AML-193 (cell line): ENCODE measurements around the gene RHEX.

Experiments
- DNase-seq, 2 experiments: peaks; one replicate each; lab custom pipeline; 2025; lab: John Stamatoyannopoulos, UW

The RHEX gene

DNA sequence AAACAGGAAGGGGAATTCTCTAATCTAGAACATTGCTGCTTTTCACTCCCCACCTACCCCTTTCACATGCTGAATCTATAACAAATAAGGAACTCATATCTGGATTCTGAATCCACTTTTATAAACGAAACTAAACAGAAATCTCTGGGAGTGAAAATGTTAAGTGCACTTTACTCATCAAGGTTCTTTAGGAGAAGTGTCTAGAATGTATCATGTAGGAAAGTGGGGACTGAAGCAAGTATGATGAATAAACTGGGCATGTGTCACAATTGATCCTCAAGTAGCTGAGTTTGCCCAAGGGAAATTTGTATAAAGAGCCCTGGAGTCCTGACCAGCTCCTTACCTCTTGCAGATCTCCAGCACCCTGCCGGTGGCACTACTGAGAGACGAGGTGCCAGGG is 44.4 kb downstream of the RHEX start:
- no peak for DNase-seq

DNA sequence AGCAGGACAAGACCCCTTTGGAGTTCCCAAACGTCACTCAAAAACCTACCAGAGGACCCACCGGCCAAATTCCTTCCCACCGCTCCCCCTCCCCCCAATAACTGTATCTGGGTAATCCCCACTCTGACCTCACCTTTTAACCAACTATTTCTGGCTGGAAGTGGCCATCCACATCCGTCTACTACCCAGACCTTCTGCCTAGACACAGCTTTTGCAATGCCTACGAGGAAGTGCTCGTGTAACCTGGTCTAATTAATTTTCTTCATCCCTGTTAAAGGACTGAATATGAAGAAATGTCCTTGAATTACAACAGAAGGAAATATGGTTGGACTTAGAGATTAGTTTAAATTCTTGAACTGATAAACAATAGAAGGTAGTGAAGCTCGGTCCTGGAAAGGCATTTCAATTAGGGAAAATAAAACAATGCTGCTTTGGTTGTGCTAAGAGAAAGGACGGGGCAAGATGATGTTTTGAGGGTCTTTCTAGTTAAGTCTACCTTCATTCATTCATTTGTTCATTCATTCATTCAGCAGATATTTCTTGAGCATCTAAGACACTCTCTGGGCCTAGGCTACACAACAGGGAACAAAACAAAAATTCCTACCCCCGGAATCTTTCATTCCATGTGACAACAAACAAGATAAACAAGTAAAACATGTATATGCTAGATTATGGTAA is 45.4 kb downstream of the RHEX start:
- DNase-seq = peak; percentile 46 to 61

DNA sequence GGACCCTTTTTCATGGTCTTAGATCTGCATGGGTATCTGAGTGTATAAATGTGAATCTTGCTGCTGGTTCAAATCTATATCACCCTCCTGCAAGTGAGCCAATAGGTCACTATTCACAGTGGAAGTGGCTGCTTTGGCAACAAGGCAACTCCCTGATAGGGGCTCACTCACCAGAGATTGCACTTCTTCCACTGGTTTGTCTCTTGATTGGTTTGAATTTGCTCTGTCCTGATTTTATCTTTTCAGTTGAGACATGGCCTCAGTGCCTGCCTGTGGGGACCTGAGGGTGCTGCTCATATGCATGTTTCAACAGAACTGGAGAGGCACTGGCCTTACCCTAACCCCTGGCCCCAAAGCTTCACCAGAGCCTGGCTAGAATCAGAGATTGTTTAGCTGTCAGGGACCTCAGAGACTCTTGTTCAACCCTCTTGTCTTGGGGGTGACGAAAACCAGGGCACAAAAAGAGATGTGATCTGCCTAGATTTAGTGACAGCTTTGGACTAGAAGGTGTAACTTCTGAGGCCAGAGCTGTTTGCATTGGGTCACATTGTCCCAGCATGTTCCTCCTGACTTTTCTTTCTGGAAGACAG is 47.3 kb downstream of the RHEX start:
- DNase-seq = no peak

DNA sequence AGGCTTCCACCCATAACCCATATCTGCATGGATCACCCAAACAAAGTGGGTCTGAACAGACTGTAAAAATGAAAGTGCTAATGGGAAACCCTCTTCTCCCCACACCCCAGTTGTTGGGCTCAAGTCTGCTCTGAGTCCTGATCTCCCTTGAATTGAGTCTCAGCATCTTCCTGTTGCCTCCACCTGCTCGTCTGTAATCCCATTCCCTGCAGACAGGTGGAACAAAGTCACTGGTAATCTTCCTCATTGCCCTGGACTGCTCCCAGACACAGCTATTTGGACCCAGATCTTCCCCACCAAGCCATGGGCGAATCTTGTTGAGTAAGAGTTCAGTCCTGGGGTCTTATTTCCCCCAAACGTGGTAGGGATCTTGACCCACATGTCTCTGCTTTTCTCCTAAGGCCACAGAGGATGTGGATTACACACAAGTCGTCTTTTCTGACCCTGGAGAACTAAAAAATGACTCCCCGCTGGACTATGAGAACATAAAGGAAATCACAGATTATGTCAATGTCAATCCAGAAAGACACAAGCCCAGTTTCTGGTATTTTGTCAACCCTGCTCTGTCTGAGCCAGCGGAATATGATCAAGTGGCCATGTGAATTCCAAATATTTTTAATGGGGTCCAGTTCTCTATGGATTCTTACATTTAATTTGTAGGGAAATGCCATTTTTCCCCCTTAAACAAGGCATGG is 48.5 kb downstream of the RHEX start:
- no peak for DNase-seq

DNA sequence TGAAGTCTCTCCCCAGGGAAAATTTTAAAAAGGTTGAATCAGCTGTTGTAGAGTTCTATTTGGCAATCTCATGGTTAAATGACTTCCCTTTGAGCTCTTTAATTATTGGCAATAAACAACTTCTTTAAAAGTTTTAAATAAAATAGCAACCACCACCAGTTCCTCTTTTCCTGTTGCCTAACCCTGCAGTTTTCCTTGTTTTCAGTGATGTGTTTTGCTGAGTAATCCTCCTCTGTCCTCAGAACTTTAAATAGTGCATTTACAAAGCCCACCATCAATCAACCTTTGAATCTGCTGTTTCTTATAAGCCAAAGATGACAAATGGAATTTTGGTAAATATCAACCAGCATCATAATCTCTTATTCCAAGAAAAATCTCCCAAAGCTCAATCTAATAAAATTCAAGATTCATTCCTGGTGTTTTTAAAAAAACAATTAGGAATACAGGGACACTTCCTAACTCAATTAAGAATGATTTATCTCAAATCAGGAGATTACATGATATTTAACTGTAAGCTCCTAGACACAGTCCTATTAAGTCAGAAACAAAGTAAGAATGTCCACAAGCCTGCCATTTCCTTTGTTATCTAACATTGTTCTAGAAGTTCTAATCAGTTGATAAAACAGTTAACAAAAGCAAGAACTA is 49.4 kb downstream of the RHEX start:
- peak; percentile 89 to 92 for DNase-seq

DNA sequence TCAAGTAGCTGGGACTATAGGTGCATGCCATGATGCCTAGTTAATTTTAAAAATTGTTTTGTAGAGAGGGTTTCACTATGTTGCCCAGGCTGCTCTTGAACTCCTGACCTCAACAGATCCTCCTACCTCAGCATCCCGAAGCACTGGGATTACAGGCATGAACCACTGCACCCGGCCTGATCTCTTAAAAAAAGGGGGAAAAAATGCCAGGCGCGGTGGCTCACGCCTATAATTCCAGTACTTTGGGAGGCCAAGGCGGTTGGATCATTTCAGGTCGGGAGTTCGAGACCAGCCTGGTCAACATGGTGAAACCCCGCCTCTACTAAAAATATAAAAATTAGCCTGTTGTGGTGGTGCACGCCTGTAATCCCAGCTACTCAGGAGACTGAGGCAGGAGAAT is 51.0 kb downstream of the RHEX start:
- DNase-seq = no peak

DNA sequence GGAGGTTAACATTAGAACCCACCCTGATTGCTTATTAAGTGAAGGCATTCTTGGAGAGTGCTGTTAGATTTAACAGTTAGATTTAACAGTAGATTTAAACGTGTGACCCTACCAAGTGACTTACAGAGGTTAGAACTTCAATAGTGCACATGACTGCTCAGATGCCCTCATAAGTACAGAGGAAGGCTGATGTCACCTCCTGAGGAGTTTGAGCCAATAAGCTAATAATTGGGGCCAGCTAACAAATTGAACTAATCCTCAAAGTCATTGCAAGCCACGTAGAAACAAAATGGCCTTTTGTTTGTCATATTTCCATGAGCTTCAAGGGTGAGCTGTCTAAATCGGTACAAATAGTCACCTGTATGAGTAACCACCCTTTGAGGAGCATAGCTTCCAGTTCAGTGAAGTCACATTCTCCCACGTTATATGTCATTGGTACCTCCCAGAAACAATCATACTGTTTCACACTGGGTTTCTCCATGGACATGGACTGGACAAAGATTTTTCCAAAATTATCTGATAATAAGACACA is 52.6 kb downstream of the RHEX start:
- DNase-seq = no peak

DNA sequence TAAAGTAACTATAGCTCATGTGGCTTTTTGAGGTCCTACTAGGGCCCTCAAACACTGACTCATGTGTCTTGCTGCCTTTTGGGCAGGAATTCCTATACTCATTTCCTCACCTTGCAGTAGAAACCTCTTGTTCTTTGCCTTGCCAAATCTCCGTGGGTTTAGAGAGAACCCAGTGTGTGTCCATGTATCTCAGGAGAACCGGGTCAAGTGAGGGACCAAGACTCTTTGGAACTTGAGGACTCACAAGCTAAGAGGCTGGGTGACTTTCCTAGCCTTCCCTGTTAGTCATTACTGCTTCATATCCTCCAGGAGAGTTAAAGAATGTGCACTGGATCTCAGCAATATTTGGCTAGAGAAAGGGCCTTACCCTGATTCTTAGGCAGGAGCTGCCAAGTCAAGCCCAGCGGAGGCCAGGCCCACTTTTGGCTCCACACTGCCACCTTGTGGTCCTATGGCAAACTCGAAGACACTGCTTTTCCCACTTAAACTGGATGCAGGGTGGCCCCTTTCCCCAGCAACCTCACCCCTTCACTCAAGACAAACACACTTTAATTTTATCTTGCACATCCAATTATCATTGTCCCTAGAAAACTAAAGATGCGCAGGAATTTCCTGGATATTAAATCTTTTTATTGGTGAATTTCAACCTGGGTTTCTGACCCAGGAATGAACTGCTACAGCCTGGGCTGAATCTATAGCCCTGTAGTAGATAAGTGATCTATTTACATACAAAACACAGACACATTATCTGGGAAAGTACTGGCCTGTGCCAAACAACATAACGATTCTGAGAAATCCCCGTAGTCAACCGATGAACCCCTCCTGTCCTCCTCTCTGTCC is 53.6 kb downstream of the RHEX start:
- DNase-seq = peak; percentile 54 to 61

DNA sequence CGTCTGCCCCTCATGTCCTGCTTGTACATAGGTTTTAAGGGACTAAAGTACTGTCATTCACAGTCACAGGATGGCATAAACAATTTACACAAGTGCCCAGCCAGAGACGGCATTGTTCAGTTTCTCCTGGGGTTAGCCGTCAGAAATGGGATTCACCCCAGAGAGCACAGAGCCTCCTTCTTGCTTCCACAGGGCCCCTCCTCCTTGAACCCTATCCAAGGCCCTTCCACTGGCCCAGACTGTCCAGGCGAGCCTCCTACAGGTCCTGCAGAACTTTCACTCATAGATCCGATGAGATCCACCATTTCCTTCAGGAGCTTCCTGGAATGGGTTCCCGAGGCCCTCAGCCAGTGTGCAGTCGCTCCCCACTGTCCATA is 54.2 kb downstream of the RHEX start:
- no peak for DNase-seq

DNA sequence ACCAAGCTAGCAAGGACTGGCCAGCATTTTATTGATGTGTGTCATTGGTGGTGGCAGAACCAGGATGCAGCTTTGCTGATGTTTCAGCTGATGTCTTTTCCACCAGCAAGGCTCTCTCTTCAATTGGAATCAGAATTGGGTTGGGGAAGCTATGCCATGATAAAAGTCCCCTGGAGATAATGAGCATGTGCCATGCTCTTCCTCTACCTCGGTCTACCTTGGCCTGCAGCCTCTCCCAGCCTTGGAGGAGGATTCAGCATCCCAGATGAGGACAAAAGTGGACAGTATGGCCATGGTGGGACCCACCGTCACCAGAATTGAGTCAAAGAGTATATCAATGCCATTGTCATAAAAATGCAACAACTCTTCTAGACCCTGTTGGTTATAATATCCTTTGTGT is 55.7 kb downstream of the RHEX start:
- DNase-seq = no peak

DNA sequence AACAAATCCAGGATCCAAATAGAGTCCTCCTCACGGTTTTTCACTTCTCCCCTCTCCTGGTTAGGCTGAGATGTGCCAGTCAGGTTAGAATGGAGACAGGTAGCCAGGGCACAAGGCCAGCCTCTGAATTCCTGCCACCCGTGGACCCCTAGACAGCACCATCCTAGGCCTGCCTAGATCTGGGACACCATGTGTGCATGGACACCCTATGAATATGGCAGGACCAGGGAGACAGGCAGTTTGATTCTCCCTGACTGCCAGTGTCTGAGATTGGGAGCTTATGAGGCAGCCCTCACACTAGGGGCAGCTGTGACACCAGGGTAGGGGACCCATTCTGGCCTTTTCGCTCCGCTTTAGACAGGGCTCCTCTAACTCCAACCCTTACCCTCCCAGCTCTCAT is 56.7 kb downstream of the RHEX start:
- DNase-seq = no peak

DNA sequence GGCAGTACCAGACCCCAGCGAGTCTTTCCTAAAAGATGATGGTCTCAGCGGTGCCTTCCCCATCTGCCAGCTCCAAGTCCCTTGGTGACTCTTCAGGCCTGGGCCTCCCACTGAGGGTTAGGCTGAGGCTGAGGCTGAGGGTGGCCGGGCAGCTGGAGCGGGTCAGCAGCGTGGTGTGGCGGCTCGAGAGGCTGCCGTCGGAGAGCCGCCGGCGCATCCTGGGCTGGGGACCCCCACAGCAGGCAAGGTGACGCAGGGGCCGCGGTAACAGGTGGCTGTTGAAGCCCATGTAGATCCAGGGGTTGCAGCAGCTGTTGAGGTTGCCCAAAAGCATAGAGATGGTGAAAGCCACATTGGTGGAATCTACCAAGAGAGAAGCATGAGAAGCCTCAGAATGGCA is 57.2 kb downstream of the RHEX start:
- DNase-seq = no peak

DNA sequence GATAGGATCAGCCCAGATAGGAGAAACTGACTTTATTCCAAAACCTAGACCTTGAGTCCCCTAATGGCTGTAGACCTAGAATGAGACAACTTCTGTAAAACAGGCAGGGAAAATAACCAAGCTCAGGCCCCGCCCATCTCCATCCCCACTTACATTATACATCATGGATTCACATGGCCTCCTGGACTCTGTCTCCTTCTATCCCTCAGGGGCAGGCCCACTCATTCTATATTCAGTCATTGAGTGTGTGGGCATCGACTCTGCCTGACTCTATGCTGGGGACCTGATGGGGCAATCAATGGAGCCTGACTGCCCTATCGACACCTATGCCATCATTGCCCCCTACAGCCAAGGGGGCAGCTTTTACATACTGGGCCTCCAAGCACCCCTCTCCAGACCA is 57.8 kb downstream of the RHEX start:
- no peak for DNase-seq

DNA sequence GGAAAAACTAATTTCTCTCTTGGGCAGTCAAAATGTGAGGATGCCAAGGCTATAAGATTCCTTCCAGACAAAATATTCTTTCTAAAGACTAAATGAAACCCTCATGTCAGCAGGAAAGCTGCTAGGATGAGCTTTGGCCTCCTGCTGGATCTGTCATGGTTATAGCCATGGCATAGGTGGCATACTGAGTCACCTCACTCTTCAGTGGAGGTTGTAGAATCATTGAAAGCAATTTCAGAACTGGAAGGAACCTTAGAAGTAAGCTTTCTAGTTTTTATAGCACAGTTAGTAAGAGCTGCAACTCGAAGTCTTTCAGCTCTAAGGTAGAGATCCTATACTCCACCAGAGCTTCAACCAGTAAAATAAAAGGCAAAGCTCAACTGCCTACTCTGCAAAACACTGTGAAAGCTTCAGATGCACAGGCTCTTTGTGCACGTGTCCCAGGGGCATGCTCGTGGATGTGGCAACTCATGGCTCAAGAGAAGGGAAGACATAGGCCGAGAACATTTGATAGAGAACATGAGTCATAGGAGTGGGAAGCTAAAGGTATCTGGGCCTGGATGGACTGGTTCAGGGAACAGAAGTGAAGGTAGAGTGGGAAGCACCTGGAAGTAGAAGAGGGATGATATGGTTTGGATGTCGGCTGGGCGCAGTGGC is 58.4 kb downstream of the RHEX start:
- no peak for DNase-seq

DNA sequence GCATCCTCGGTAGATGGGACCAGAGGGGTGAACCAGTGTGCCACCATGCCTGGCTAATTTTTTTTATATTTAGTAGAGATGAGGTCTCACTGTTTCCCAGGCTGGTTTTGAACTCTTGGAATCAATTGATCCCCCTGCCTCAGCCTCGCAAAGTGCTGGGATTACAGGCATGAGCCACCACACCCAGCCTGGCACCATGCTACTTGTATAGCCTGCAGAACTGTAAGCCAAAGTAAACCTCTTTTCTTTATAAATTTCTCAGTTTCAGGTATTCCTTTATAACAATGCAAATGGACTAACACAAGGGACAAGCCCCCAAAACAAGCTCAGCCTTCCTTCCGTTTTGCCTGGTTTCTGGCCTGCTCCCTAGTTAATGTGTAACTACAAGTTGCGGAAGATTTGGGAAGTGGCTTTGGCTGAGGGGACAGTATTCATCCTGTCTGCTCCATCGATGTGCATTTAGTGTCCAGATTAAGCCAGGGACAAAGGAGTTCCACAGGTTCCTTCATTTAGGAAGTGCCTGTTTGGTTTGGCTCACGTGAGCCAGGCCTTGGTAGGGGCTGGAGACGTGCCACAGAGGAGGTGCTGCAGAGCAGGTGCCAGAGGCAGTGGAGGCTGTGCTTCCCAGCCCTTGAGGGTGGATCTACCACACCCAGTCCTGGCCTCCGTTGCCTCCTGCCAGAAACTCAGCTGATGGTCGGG is 59.8 kb downstream of the RHEX start:
- DNase-seq = no peak

DNA sequence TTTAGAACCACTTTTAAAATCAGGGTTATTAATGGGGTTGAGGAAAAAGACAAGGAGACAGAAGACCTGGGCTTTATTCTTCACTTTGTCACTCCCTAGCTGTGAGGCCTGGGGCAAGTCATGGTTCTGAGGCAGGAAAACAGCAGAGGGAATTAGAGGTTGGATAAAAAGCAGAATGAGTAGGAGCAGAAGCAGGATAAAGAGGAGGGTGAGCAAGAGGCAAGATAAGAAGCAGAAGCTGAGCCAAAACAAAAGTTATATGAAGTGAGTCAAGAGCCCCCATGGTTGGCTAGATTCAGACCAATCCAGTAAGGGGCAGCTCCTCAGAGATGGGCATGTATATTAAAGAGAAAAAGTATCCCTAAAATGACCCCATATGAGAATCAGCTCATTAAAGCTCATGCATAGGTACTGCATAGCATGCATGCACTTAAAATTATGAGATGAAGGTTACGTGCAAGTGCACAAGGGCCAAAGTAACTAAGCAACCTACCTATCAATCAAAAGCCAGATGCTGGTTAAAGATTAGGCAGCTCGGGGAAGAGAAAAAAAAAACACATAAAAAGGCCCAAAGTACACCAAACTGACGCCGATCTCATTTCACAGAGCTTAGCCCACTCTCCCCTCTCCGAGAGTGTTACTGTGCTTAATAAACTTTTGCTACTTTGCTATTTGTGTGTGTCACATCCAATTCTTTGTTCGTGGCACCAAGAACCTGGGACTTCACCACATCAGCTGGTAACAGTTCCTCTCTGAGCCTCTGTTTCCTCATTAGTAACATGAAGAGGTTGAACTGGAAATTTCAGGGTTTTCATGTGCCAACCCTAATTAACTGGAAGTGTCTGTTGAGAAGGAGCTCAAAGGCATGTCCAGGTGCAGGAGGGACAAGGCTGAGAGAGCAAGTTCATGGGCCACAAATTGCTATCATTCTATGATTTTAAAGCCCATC is 62.0 kb downstream of the RHEX start:
- DNase-seq = no peak

DNA sequence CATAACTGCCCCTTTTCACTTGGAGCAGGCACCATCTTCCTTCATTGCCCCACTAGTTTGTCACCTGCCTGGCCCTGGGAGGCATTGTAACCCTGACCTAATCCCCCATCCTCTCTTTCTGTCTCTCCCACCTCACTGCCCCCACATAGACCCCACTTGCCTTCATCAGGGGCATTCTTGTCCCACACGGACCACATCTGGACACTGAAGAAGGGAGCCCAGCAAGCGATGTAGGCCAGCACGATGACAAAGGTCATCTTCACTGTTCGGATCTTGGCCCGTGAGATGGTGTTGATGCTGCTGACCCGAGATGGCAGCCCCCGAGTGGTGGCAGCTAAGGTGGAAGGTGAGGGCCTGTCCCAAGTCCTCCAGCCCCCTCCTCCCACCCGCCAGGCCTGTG is 62.8 kb downstream of the RHEX start:
- no peak for DNase-seq

DNA sequence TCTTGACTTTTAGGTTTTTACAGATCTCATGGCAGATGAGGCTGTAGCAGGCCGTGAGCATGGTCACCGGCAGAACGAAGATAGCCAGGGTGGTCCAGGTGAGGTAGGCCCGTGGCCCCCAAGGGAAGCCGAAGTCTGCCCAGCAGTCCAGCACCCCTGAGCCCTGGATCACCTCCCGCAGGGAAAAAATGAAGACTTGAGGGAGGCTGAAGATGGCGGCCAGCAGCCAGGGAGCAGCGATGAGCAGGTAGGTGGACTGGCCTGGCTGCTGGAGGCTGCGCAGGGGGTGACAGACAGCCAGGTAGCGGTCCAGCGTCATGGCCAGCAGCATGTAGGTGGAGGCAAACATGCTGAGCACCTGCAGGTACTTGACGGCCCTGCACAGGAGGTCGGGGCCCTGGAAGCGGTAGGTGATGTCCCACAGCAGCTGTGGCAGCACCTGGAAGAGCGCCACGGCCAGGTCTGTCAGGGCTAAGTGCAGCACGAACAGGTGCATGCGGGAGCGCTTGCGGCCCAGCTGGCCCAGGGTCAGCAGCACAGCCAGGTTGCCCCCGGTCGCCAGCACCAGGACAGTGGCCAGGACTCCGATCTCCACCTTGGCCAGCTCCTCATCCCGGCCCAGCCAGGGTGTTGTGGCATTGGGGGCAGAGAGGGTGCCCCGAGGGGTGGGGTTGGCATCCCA is 63.4 kb downstream of the RHEX start:
- no peak for DNase-seq

DNA sequence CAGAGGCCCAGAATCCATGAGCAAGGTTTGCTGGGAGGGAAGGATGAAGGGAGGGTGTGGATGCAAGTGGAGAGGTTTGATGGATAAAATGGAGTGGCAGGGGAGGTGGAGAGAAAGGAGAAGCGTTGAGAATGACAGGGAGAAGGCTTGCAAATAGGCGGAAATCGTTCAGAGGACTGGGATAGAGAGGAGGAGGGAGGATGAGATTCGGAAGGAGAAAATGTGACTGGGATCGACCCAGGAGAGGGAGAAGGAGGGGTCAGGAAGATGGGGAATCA is 63.8 kb downstream of the RHEX start:
- no peak for DNase-seq
